GM21447 (cell line): ENCODE results near the gene PRMT5.
"Not testable (repeated sequence)": the region's sequence is repeated elsewhere in the genome, so short reads cannot be mapped to it uniquely, and the experiment has no call there.

Source experiments
- ATAC-seq: cut with Tn5 transposase; IDR thresholded peaks from one replicate; pipeline ENCODE4 v1.9.1; 2021; ENCODE audit not compliant: unreplicated experiment

Gene PRMT5

GRCh38 chr14:22935156-22935555 is 6.0 kb upstream of the PRMT5 start:
- ATAC-seq, result no peak

DNA sequence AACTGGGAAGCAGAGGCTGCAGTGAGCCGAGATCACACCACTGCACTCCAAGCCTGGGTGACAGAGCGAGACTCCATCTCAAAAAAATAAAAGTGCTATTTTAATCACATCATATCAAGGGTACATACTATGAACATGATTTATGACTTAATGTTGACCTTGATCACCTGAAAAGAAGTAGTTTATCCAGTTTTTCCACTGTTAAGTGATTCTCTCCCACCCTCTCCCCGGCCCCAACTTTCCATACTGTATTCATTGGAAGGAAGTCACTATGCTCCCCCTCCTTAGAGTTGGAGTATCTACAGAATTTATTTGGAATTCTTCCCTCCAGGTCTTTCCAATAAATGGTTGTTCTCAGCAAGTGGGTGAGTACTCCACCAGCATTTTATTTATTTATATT is 3.0 kb upstream of the PRMT5 start:
- ATAC-seq, result no peak

DNA sequence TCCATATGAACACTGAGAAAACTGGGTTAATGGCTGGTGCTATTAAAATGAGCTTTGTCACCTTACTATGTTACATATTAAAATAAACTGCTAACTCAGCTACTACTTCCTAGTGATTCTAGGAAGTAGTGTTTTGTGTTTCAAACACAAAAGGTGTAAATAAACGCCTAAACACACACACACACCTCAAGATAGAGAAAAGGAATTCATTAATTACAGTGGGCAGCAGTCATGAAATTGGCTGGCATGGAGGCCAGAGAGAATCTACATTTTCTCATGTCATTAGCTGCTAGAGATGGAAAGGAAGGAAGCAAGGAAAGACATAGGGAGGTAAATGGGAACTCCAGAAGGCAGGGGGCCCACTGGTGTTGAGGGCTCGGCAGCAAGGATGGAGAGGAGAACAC is 787 bp upstream of the PRMT5 start:
- ATAC-seq, result no peak

DNA sequence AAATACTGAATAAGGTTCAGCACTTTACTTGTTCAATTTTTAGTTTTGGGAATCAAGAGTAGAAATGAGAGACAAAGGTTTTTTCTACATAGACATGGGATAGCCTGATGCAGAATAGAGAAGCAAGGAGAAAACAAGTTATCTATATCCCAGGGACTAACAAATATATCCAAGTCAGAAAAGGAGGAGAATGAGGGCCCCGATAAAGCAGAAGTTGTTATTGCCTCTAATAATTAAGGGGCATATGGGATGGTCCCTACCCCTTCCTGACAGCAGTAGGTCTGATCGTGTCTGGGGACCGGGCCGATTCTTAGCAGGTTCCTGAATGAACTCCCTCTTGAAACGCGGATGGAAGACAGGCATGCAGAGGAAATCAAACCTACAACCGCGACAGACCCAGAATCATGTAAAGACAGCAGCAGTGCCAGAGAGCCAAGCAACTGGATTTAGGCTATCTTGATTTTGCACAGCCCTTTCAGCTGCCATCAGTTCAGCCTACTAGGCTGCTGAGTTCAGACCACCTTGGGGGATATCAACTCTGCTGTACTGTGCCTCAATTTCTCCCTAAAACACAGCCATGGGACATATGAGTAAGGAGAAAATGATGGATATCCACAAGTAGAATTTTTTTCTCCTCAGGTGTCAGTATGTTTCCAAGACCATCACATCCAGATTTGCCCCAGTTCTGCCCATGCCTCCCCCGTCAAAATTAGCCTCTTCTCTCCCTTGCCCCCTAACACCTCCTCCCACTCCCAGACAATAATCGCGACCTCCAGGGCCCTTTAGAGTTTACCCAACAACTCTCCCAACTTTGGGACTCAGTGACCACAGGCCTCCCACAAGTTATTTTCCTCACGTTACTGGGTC is 706 bp downstream of the PRMT5 start:
- no peak for ATAC-seq

DNA sequence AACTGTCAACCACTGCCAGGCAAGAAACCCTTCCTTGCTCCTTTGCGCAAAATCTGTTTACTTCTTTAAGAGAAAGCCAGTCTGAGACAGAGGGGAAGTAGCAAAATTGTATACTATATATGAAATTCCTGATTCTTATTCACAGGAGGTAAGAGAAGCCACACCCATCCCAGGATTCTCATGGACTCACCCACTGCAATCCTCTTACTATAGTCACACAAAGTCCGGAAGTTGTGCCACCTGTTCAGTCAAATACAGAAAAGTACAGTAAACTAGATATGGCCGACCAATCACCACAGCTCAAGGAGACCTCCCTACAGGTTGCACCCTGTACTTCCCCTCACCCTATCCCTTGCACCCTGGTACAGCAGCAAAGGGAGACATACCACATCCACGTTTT is 2.9 kb downstream of the PRMT5 start:
- no peak for ATAC-seq

GRCh38 chr14:22925513-22925912 is 3.7 kb downstream of the PRMT5 start:
- no peak for ATAC-seq

GRCh38 chr14:22923746-22924145 is 5.4 kb downstream of the PRMT5 start:
- ATAC-seq, result no peak

- ATAC-seq, result no peak
These were observed 6.9 kb downstream of the PRMT5 start for GRCh38 chr14:22922294-22922693.

GRCh38 chr14:22920697-22921096 is 8.5 kb downstream of the PRMT5 start:
- ATAC-seq, result no peak

DNA sequence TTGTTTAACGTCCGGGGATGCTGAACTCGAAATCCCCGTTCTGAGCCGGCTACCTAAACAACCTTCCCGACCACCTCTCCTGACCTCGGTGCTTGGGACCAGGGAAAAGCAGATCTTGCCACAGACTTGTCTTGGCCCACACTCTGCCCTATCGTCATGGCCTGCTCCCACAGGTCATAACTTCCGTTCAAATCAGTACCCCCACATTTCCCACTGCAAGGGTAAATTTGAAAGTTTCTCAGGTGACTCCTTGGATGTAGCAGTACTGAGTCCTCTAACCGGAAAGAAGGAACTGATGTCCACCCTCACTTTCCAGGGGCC is 9.6 kb downstream of the PRMT5 start:
- peak; percentile 3 for ATAC-seq

DNA sequence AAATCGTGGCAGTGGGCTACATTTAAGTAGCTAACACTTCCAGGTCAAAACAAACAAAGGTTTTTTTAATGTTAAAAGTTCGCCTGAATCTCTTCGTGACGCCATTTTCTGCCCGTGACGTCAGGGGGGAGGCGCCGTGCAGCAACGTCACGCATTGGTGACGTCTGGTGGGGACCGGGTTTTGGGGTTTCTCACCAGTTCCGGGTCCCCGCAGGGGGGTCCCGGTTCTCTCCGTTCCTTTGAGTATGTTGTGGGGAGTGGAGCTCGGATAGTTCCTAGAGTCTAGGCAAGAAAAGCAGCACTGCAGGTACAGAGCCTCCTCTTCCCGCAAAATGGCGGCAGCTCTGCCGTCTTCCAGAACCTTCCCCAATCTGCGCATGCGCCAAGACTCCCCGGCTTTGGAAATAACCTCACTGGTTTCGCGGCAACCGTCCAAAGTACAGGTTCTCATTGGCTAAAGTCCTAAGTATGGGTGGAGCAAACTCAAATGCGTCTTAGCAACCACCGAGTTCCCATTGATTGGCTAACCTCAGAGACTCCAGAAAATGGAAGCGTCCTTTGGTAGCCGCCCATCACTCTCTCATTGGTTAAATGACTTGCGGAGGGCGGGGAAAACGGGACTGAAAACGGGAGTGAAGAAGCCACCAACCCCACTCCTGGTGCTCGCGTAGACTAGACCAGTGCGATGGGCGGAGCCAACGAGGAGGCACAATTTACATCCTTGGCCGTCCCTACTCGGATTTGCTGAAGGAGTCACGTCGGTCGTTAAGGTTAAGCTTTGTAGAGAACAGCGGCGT is 10.2 kb downstream of the PRMT5 start, which contains the start of gene RBM23:
RBM23 (minus strand) TSS at position 346 of the 797 bp plus-strand sequence.
- peak; percentile 91 for ATAC-seq

DNA sequence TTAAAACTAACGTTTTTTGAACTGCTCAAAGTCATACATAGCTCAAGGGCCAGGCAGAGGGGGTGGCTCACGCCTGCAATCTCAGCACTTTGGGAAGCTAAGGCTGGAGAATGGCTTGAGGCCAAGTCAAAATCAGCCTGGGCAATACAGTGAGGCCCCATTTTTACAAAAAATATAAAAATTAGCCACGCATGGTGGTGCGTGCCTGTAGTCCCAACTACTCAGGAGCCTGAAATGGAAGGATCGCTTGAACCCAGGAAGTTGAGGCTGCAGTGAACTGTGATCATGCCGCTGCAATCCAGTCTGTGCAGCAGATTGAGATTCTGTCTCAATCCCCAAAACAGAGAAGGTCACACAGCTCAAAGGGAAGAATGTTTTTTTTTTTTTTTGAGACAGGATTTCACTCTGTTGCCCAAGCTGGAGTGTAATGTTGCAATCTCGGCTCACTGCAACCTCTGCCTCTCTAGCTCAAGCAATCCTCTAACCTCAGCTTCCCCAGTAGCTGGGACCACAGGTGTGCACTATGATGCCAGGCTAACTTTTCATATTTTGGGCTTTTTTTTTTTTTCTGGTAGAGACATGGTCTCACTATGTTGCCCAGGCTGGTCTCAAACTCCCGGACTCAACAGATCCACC is 13.2 kb downstream of the PRMT5 start:
- no peak for ATAC-seq

DNA sequence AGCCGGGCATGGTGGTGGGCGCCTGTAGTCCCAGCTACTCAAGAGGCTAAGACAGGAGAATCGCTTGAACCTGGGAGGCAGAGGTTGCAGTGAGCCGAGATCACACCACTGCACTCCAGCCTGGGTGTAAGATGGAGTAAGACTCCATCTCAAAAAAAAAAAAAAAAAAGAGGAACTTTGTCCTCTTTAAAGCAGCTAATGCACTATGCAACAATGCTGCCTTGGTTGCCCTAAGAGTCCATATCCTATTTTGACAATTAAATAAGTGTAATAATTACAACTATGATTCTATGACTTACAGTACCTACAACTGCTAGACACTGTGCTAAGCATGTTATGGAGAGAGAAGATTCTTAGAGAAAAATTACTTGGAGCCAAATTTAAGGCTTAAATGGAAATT is 14.3 kb downstream of the PRMT5 start:
- ATAC-seq, result not testable (repeated sequence)

DNA sequence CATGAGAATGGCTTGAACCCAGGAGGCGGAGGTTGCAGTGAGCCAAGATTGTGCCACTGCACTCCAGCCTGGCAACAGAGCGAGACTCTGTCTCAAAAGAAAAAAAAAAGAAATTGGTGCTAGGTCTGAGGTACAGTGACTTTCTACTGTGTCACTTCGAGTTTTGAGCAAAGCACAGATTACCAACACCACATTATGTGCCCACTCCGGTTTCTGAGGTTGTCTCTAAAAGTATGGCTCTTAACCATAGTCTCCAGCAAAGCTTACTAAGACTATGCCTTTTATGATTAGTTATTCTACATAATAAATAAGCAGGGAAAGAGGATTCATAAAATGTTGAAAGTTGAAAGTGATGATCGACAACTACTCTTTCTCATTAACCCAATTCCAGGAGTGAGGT is 18.3 kb downstream of the PRMT5 start:
- ATAC-seq, result no peak

DNA sequence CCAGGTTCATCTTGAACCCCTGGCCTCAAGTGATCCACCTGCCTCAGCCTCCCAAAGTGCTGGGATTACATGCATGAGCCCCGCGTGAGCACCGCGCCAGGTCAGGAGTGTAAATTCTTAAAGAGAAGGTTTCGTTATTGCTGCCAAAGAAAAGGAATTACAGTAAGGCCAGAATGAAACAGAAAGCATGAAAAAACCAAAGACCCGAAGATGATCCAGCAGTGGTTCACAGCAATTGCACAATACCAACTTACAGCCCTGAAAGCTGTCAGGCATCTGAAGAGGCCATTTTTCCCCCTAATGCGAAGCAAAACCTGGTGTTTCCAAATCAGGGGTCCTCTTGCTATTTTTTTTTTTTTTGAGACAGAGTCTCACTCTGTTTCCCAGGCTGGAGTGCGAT is 20.6 kb downstream of the PRMT5 start:
- no peak for ATAC-seq

DNA sequence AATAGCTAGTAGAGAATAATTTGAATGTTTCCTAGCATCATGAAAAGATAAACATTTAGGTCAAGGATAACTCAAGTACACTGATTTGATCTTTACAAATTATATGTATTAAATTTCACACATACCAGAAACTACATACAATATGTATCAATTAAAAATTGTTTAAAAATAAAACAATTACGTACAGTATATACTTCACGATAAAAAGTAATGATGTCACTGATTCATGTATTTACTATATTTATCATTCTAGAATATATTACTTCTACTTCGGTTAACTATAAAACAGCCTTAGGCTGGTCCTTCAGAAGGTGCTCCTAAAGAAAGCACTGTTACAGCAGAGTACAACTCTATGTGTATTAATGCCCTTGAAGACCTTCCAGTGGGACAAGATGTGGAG is 21.7 kb downstream of the PRMT5 start:
- no peak for ATAC-seq

DNA sequence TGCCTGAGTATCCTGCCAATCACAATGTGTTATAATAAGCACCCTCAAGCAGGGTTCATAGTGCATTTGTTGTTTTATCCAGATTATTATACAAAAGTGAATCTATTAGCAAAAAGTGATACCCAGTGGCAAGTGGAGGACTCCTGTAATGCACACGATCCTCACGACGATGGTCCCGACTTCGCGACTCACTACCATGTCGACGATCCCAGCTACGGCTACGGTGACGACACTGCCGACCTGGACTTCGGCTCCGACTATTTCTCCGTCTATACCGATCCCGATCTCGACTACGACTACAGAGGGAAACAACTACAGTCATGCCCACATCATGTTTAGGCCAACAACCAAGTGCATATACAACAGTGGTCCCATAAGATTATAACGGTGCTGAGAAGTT is 23.1 kb downstream of the PRMT5 start:
- no peak for ATAC-seq

DNA sequence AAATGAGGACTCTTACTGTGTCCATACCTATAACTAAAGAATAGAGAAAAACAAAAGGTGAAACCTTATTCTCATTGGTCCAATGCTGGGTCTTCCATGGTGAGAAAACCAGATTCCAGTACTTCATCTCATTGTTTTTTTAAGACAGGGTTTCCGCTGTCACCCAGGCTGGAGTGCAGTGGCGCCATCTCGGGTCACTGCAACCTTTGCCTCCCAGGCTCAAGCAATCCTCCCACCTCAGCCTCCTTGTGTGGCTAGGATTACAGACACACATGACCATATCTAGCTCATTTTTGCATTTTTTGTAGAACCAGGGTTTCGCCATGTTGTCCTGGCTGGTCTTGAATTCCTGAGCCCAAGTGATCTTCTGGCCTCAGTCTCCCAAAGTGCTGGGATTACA is 23.5 kb downstream of the PRMT5 start:
- no peak for ATAC-seq

DNA sequence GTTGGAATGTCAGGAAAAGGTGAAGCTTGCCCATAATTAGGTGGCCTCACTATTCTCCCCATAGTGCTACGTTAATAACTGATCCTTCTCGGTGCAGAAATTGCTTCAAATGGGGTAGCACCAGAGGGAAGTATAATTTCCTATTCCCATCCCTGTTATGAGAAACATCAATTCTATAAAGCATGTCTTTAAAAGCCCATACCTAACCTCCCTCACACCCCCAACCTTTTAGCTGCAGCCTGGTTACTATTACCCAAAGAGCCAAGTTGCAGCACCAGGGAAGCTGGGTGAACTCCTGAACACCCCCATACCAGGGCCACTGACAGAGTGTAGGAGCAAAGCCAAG is 25.5 kb downstream of the PRMT5 start:
- no peak for ATAC-seq

- ATAC-seq, result no peak
These were observed 27.4 kb downstream of the PRMT5 start for GRCh38 chr14:22901799-22902198.

- ATAC-seq, result peak; percentile 63
These were observed 28.9 kb downstream of the PRMT5 start for GRCh38 chr14:22900081-22900799.
